Chondrocyte (in vitro differentiated cells): Measurements from ENCODE around the gene AHSG. TPM values are rescaled to one million over a fixed set of nuclear protein-coding genes. Genes with fewer than 3 reads are reported as not detected.

Source experiments
- DNase-seq: peaks from one replicate; pipeline ENCODE4 v3.0.0; 2021; ENCODE audit warnings: mixed read lengths, low spot score
- H3K27ac Mint-ChIP-seq: one replicate; pipeline ENCODE4 v1.8.0; 2021; ENCODE audit warnings: mild to moderate bottlenecking, moderate library complexity, mixed read lengths; ENCODE audit not compliant: unreplicated experiment
- H3K27me3 Mint-ChIP-seq: 2 replicates; pipeline ENCODE4 v1.8.0; 2021; ENCODE audit warnings: low read depth, mixed read lengths
- H3K36me3 Mint-ChIP-seq: 2 replicates; pipeline ENCODE4 v1.8.0; 2021; ENCODE audit warnings: low read depth, mixed read lengths
- H3K4me1 Mint-ChIP-seq: 2 replicates; pipeline ENCODE4 v1.8.0; 2021; ENCODE audit warnings: low read depth, mild to moderate bottlenecking, mixed read lengths
- H3K4me3 Mint-ChIP-seq: one replicate; pipeline ENCODE4 v1.8.0; 2021; ENCODE audit warnings: mild to moderate bottlenecking, moderate library complexity, mixed read lengths; ENCODE audit not compliant: unreplicated experiment
- H3K9me3 Mint-ChIP-seq: 2 replicates; pipeline ENCODE4 v1.8.0; 2021; ENCODE audit warnings: low read depth, mixed read lengths
- CTCF ChIP-seq: fragments of 200-600 bp; sonication (generic); IDR thresholded peaks from 2 replicates; pipeline ENCODE4 v1.5.0; 2021; ENCODE audit warnings: antibody characterized with exemption, mild to moderate bottlenecking, moderate library complexity
- total RNA-seq: library from RNA; stranded (reverse); gene quantifications from 3 replicates; pipeline ENCODE4 v1.2.1, GENCODE V29; 2021

AHSG gene
- total RNA-seq, 1 donor from 2014 or later, result not detected

- TF ChIP-seq CTCF, result no peak
- peaks cover 10% of the 10 kb centered on the region for H3K4me1 Mint-ChIP-seq
- no peaks in the 10 kb centered on the region for H3K9me3 Mint-ChIP-seq
- no peak overlapping the region for H3K27ac Mint-ChIP-seq
- no peak for DNase-seq
- no peak overlapping the region for H3K4me3 Mint-ChIP-seq
- no peaks in the 10 kb centered on the region for H3K36me3 Mint-ChIP-seq
- H3K27me3 Mint-ChIP-seq, result peaks cover 7% of the 10 kb centered on the region
Observed at GRCh38 chr3:186599785-186600166, 13.1 kb upstream of the AHSG start.

DNA sequence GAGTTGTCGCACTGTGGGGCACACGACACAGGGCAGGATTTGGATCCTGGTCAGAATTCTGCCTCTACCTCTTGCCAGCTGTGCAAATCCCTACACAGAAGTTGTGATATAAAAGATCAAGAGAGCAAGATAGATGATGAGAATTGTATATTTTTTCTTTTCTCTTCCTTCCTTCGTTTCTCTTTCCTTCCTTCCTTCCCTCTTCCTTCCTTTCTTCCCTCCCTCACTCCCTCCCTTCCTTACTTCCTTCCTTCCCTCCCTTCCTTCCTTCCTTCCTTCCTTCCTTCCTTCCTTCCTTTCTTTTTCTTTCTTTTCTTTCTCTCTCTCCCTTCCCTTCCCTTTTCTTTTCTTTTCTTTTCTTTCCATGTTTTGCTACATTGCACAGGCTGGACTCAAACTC lies 12.0 kb upstream of the AHSG start:
- no peak for TF ChIP-seq CTCF
- no peaks in the 10 kb centered on the region for H3K9me3 Mint-ChIP-seq

DNA sequence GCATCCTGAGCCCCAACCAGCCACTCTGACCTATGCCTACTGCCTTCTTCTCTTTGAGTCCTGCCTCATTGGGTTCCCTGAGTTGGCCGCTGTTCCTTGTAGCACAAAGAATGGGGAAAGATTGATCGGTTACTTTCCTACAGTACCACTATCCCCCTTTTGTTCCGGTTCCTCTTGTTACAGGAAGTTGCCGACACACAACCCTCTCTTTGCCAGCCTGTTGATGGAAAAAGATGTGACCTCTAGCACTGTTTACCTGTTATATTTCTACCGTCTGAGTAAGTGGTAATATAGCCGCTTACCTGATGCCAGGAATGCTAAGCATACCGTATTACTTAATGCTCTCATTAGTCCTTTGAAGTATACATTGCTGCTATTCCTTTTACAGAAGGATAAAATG lies 9.7 kb upstream of the AHSG start:
- DNase-seq, result no peak
- Mint-ChIP-seq H3K4me3 (no peak overlapping the region), H3K9me3 (no peaks in the 10 kb centered on the region), H3K4me1 (peaks cover 5% of the 10 kb centered on the region), H3K36me3 (no peaks in the 10 kb centered on the region), H3K27me3 (peaks cover 14% of the 10 kb centered on the region), H3K27ac (no peak overlapping the region)
- TF ChIP-seq CTCF, result no peak

More for the DNA sequence above, 12.0 kb upstream of the AHSG start:
- no peak overlapping the region for H3K4me3 Mint-ChIP-seq
- no peak overlapping the region for H3K27ac Mint-ChIP-seq
- H3K27me3 Mint-ChIP-seq, result peaks cover 14% of the 10 kb centered on the region
- H3K36me3 Mint-ChIP-seq, result no peaks in the 10 kb centered on the region
- peaks cover 10% of the 10 kb centered on the region for H3K4me1 Mint-ChIP-seq
- no peak for DNase-seq

DNA sequence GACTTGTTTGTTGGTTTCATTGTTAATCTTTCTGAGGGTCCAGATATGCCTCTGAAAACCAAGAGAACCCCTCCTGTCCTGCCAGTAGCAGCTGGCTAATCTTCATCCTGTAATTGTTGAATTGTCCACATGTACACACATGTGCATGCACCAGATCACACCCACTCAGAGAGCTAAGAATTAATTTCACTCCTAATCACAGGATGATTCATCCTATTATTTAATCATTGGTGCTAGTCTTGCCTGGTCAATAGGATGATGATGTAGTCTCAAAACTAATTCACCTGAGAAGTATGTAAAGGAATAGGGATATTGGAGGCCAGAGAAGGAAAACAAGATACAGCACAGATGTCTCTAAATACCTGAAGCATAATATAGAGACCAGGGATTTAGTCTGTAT lies 7.8 kb upstream of the AHSG start:
- Mint-ChIP-seq H3K4me3 (no peak overlapping the region), H3K9me3 (no peaks in the 10 kb centered on the region), H3K27me3 (peaks cover 14% of the 10 kb centered on the region), H3K4me1 (no peaks in the 10 kb centered on the region), H3K27ac (no peak overlapping the region), H3K36me3 (no peaks in the 10 kb centered on the region)
- no peak for DNase-seq
- no peak for TF ChIP-seq CTCF

GRCh38 chr3:186605561-186606545 lies 7.0 kb upstream of the AHSG start:
- no peaks in the 10 kb centered on the region for H3K4me1 Mint-ChIP-seq
- H3K27ac Mint-ChIP-seq, result no peak overlapping the region
- H3K4me3 Mint-ChIP-seq, result no peak overlapping the region
- no peaks in the 10 kb centered on the region for H3K9me3 Mint-ChIP-seq
- no peaks in the 10 kb centered on the region for H3K36me3 Mint-ChIP-seq
- no peak for TF ChIP-seq CTCF
- peaks cover 14% of the 10 kb centered on the region for H3K27me3 Mint-ChIP-seq
- DNase-seq, result no peak
